AG04450 (cell line): ENCODE results near the gene AZU1. TPM values are rescaled to one million over a fixed set of nuclear protein-coding genes. Genes with fewer than 3 reads are reported as not detected.

Source experiments
- CTCF ChIA-PET: fragments of 300-600, 350-600 bp; formaldehyde crosslinking; extraction: SDS; loops from one replicate; lab custom pipeline; 2022; ENCODE audit warnings: antibody characterized with exemption, inconsistent platforms; lab: Charles Lee
- POLR2A ChIA-PET: fragments of 350-600 bp; formaldehyde crosslinking; extraction: SDS; loops from one replicate; lab custom pipeline; 2021; ENCODE audit warnings: antibody characterized with exemption, inconsistent platforms; lab: Yijun Ruan, JAX
- DNase-seq: peaks from one replicate; pipeline ENCODE4 v3.0.0-alpha.2; 2011; ENCODE audit warnings: low read depth, low spot score
- H3K27ac ChIP-seq: one replicate; pipeline ENCODE4 v1.5.1; 2012; ENCODE audit warnings: low read depth, low read length, control low read depth
- H3K27me3 ChIP-seq: one replicate; pipeline ENCODE4 v1.6.0; 2012; ENCODE audit warnings: low read length; ENCODE audit not compliant: control insufficient read depth, insufficient read depth
- H3K4me3 ChIP-seq: 2 replicates; pipeline ENCODE4 v1.5.1; 2011; ENCODE audit warnings: mild to moderate bottlenecking, low read depth, low read length, control low read depth
- H3K9me3 ChIP-seq: 2 replicates; pipeline ENCODE4 v1.5.1; 2012; ENCODE audit warnings: low read length; ENCODE audit not compliant: control insufficient read depth, insufficient read depth
- CTCF ChIP-seq: IDR thresholded peaks from 2 replicates; pipeline ENCODE4 v1.5.1; 2011; ENCODE audit warnings: low read depth, low read length, control low read depth, inconsistent platforms
- polyA plus RNA-seq: library from polyadenylated mRNA; depleted of rRNA; stranded (reverse); fragments of >200 nt; gene quantifications from 2 replicates; pipeline ENCODE4 v1.2.3, GENCODE V29; 2011; rRNA removed
- small RNA-seq: library from RNA; depleted of rRNA; stranded (forward); fragments of <200 nt; gene quantifications from one replicate; pipeline ENCODE3, GENCODE V24; 2012; ENCODE audit warnings: low read depth; ENCODE audit not compliant: insufficient read length

AZU1 gene
- polyA plus RNA-seq, 1 experiment, result 0.04 TPM

DNA sequence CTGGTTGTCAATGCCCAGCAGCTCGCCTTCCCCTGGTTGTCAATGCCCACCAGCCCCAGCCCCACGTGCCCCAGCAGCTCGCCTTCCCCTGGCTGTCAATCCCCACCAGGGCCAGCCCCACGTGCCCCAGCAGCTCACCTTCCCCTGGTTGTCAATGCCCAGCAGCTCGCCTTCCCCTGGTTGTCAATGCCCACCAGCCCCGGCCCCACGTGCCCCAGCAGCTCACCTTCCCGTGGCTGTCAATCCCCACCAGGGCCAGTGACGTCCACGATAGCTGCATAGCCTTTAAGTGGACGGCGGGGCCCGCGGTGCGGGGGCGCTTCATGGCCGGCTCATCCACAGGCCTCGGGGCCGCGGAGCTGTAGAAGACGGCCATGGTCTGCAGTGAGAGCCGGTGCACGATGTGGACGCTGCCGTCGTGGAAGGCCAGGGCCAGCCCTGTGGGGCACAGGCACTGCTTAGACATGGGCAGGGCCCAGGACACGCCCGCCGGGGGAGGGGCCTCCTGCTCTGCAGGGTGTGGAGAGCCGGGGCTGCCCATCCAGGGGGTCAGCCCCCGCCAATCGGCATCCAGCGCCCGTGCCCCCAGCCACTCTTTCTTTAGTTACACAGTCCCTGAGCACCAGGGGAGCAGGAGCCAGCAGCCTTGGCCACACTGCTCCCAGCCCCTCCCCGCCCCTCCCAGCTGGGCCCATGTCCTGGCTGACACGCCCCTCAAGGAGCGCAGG is 52.2 kb downstream of the AZU1 start:
- POLR2A ChIA-PET, result interaction anchor here (0.6 to 0.9 kb wide), 7 partner anchors 14 to 327 kb away, joined by 3 to 6 read pairs (median 3); partner anchors contain the start of gene RNU6-9
- CTCF ChIA-PET, result interaction anchor here (0.6 kb wide), 1 partner anchor 399 kb away, joined by 3 read pairs; no protein-coding TSS in a partner anchor
- no peak for DNase-seq
- TF ChIP-seq CTCF, result no peak
- no peak overlapping the region for H3K4me3 ChIP-seq
- no peak overlapping the region for H3K27ac ChIP-seq
- peaks cover 11% of the 10 kb centered on the region; the same call in 1 of the 2 replicates for H3K9me3 ChIP-seq
- H3K27me3 ChIP-seq, result no peaks in the 10 kb centered on the region

Small RNAs within 50 kb of the gene (small RNA-seq; reads per million reads assigned to genes)
- gene MIR3187, result not detected

Other genes starting within 250 kb of the AZU1 start
- gene HCN2, start 238.0 kb upstream of the AZU1 start, polyA plus RNA-seq, result 0.33 and 0.58 TPM in 2 replicates
- gene POLRMT, start 194.3 kb upstream of the AZU1 start, polyA plus RNA-seq, result 15.5 and 21.1 TPM in 2 replicates
- gene FGF22, start 188.0 kb upstream of the AZU1 start, polyA plus RNA-seq, result not detected in 2 replicates
- gene RNF126, start 164.6 kb upstream of the AZU1 start, polyA plus RNA-seq, result 1.7 and 3.1 TPM in 2 replicates
- gene FSTL3, start 151.4 kb upstream of the AZU1 start, polyA plus RNA-seq, result 21.2 and 23.2 TPM in 2 replicates
- not detected in 2 replicates for gene PRSS57, start 132.4 kb upstream of the AZU1 start, polyA plus RNA-seq
- 1.8 and 2.4 TPM in 2 replicates for gene PALM, start 118.9 kb upstream of the AZU1 start, polyA plus RNA-seq
- 0.07 and 0.09 TPM in 2 replicates for gene MISP, start 76.7 kb upstream of the AZU1 start, polyA plus RNA-seq
- 141 and 216 TPM in 2 replicates for gene PTBP1, start 30.4 kb upstream of the AZU1 start, polyA plus RNA-seq
- gene PLPPR3, start 5.9 kb upstream of the AZU1 start, polyA plus RNA-seq, result 1.3 and 2.2 TPM in 2 replicates
- gene PRTN3, start 13.2 kb downstream of the AZU1 start, polyA plus RNA-seq, result not detected in 2 replicates
- gene ELANE, start 24.5 kb downstream of the AZU1 start, polyA plus RNA-seq, result not detected in 2 replicates
- 0.45 and 1.0 TPM in 2 replicates for gene CFD, start 31.8 kb downstream of the AZU1 start, polyA plus RNA-seq
- 22.7 and 31.7 TPM in 2 replicates for gene MED16, start 65.3 kb downstream of the AZU1 start, polyA plus RNA-seq
- gene RNU6-9, start 65.6 kb downstream of the AZU1 start, polyA plus RNA-seq, result not detected in 2 replicates
- 24.0 and 30.9 TPM in 2 replicates for gene R3HDM4, start 85.4 kb downstream of the AZU1 start, polyA plus RNA-seq
- not detected in 2 replicates for gene KISS1R, start 89.5 kb downstream of the AZU1 start, polyA plus RNA-seq
- 7.6 and 12.2 TPM in 2 replicates for gene ARID3A, start 98.2 kb downstream of the AZU1 start, polyA plus RNA-seq
- gene WDR18, start 156.5 kb downstream of the AZU1 start, polyA plus RNA-seq, result 24.5 and 36.3 TPM in 2 replicates
- gene GRIN3B, start 172.6 kb downstream of the AZU1 start, polyA plus RNA-seq, result 0.24 and 0.38 TPM in 2 replicates
- gene TMEM259, start 193.3 kb downstream of the AZU1 start, polyA plus RNA-seq, result 55.8 and 74.0 TPM in 2 replicates
- not detected in 2 replicates for gene RNU6-2, start 193.7 kb downstream of the AZU1 start, polyA plus RNA-seq
- gene CNN2, start 198.8 kb downstream of the AZU1 start, polyA plus RNA-seq, result 302 and 362 TPM in 2 replicates
- gene ABCA7, start 212.3 kb downstream of the AZU1 start, polyA plus RNA-seq, result 1.5 and 1.6 TPM in 2 replicates
- 0.36 and 0.60 TPM in 2 replicates for gene ARHGAP45, start 239.3 kb downstream of the AZU1 start, polyA plus RNA-seq